Activated CD4-positive, alpha-beta T cell treated with anti-CD3 and anti-CD28 coated beads for 1 hour (primary cell): Measurements from ENCODE around the gene COA1.
"Not testable (repeated sequence)": the region's sequence is repeated elsewhere in the genome, so short reads cannot be mapped to it uniquely, and the experiment has no call there.

Experiments used
- DNase-seq: peaks from one replicate; pipeline ENCODE4 v3.0.0-alpha.2; 2020

COA1 gene

GRCh38 chr7:43686991-43687390 lies 42.3 kb downstream of the COA1 start:
- no peak for DNase-seq

- DNase-seq, result no peak
Observed at GRCh38 chr7:43680736-43681135, 48.6 kb downstream of the COA1 start.

- no peak for DNase-seq
Observed at GRCh38 chr7:43679210-43680068, 49.9 kb downstream of the COA1 start.

- no peak for DNase-seq
Observed at GRCh38 chr7:43678315-43678714, 51.0 kb downstream of the COA1 start.

- no peak for DNase-seq
Observed at GRCh38 chr7:43677864-43678263, 51.5 kb downstream of the COA1 start.

GRCh38 chr7:43674559-43675436 lies 54.5 kb downstream of the COA1 start:
- DNase-seq, result no peak

- not testable (repeated sequence) for DNase-seq
Observed at GRCh38 chr7:43673243-43673976, 55.9 kb downstream of the COA1 start.

- DNase-seq, result no peak
Observed at GRCh38 chr7:43671521-43671920, 57.8 kb downstream of the COA1 start.

- peak; percentile 46 for DNase-seq
Observed at GRCh38 chr7:43669286-43670081, 59.8 kb downstream of the COA1 start.

GRCh38 chr7:43668035-43668434 lies 61.3 kb downstream of the COA1 start:
- DNase-seq, result no peak

GRCh38 chr7:43666938-43667337 lies 62.4 kb downstream of the COA1 start:
- no peak for DNase-seq

- DNase-seq, result no peak
Observed at GRCh38 chr7:43664681-43665080, 64.6 kb downstream of the COA1 start.

GRCh38 chr7:43660141-43660540 lies 69.2 kb downstream of the COA1 start:
- DNase-seq, result no peak

GRCh38 chr7:43659549-43659896 lies 69.8 kb downstream of the COA1 start:
- no peak for DNase-seq

GRCh38 chr7:43658718-43659548 lies 70.4 kb downstream of the COA1 start:
- DNase-seq, result no peak

GRCh38 chr7:43656997-43657396 lies 72.3 kb downstream of the COA1 start:
- no peak for DNase-seq

GRCh38 chr7:43655584-43655983 lies 73.7 kb downstream of the COA1 start:
- DNase-seq, result no peak

- DNase-seq, result no peak
Observed at GRCh38 chr7:43653891-43654504, 75.3 kb downstream of the COA1 start.

- DNase-seq, result no peak
Observed at GRCh38 chr7:43653466-43653865, 75.9 kb downstream of the COA1 start.

- DNase-seq, result no peak
Observed at GRCh38 chr7:43652364-43652763, 77.0 kb downstream of the COA1 start.

- no peak for DNase-seq
Observed at GRCh38 chr7:43650457-43651052, 78.8 kb downstream of the COA1 start.
